ENCODE data around the gene C5orf34. TPM values are rescaled to one million over a fixed set of nuclear protein-coding genes. Genes with fewer than 3 reads are reported as not detected.

Gene C5orf34
- total and polyA plus RNA-seq, 2 donors from 2014 or later, result 0.71 to 2.3 TPM

DNA sequence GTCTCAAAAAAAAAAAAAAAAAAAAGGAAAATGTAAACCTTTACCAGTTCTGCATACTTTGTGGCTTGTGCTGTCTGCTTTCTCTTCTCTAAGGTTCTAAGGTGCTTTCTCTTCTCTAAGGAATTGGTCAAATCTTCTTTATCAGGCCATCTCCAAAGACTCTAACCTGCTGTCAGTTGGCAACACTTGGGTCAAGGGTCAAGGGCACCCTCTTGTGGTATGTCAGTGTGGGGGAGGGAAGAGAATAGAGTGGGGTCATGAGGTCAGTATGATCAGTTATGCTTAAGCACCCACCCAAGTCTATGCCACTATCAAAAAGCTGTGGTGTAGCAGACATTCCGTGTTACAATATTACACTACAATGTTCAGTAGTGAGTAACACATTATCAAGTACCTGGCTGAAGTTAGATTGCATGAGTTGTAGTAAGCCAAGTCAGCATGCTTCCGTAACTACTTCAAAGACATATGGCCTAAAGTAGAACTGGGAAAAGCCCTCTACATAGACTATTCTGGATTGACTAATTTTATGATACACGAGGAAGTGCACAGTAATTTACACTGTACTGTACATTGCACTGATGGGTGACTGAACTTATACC is 77.8 kb downstream of the C5orf34 start:
- no peaks in the 10 kb centered on the region for H3K27me3 ChIP-seq (ENCODE audit: control insufficient read depth, insufficient read depth, low read length)
- no peak for DNase-seq
- H3K9me3 ChIP-seq (ENCODE audit: control insufficient read depth in 2 of 3, insufficient read depth in 1 of 3, low read length in 3 of 3), result no peaks in the 10 kb centered on the region

More for the DNA sequence above, 77.8 kb downstream of the C5orf34 start:
- Histone ChIP-seq H3K4me3 (ENCODE audit: low read length in 3 of 3) (no peak overlapping the region), H3K4me1 (ENCODE audit: control insufficient read depth in 2 of 3, insufficient read depth in 2 of 3, low read depth in 1 of 3, low read length in 3 of 3) (no peaks in the 10 kb centered on the region), H3K36me3 (ENCODE audit: control insufficient read depth in 2 of 3, insufficient read depth in 3 of 3, low read length in 3 of 3) (no peaks in the 10 kb centered on the region), H3K27ac (ENCODE audit: low read depth in 2 of 2, low read length in 2 of 2) (no peak overlapping the region), H3K9ac (ENCODE audit: low read length in 3 of 3) (no peak overlapping the region)
- intact Hi-C loops (cut with DNase I), result no loop called here
- FAIRE-seq, result no peak
- TF ChIP-seq, protein P1, sequence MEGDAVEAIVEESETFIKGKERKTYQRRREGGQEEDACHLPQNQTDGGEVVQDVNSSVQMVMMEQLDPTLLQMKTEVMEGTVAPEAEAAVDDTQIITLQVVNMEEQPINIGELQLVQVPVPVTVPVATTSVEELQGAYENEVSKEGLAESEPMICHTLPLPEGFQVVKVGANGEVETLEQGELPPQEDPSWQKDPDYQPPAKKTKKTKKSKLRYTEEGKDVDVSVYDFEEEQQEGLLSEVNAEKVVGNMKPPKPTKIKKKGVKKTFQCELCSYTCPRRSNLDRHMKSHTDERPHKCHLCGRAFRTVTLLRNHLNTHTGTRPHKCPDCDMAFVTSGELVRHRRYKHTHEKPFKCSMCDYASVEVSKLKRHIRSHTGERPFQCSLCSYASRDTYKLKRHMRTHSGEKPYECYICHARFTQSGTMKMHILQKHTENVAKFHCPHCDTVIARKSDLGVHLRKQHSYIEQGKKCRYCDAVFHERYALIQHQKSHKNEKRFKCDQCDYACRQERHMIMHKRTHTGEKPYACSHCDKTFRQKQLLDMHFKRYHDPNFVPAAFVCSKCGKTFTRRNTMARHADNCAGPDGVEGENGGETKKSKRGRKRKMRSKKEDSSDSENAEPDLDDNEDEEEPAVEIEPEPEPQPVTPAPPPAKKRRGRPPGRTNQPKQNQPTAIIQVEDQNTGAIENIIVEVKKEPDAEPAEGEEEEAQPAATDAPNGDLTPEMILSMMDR (IDR thresholded peaks at IDR 0.05; ENCODE audit: borderline replicate concordance, extremely low read depth, insufficient read depth), result no peak

Other genes with a start within 250 kb of the C5orf34 start
- gene HMGCS1, start 201.7 kb downstream of the C5orf34 start, total RNA-seq, result 55.1 TPM
- gene HMGCS1, start 201.7 kb downstream of the C5orf34 start, polyA plus RNA-seq (ENCODE audit: insufficient read depth, low read depth, low replicate concordance), result 30.9 TPM
- 22.8 TPM for gene CCL28, start 102.8 kb downstream of the C5orf34 start, total RNA-seq
- gene CCL28, start 102.8 kb downstream of the C5orf34 start, polyA plus RNA-seq (ENCODE audit: insufficient read depth, low read depth, low replicate concordance), result 2.3 TPM
- 24.1 TPM for gene TMEM267, start 31.3 kb downstream of the C5orf34 start, total RNA-seq
- 7.1 TPM for gene TMEM267, start 31.3 kb downstream of the C5orf34 start, polyA plus RNA-seq (ENCODE audit: insufficient read depth, low read depth, low replicate concordance)
- gene PAIP1, start 41.9 kb upstream of the C5orf34 start, total RNA-seq, result 65.0 TPM
- gene PAIP1, start 41.9 kb upstream of the C5orf34 start, polyA plus RNA-seq (ENCODE audit: insufficient read depth, low read depth, low replicate concordance), result 75.8 TPM
- 101 TPM for gene NNT, start 88.0 kb upstream of the C5orf34 start, total RNA-seq
- 56.4 TPM for gene NNT, start 88.0 kb upstream of the C5orf34 start, polyA plus RNA-seq (ENCODE audit: insufficient read depth, low read depth, low replicate concordance)